CD4-positive, alpha-beta memory T cell (primary cell): ENCODE data around the gene ZPR1. TPM values are rescaled to one million over a fixed set of nuclear protein-coding genes. Genes with fewer than 3 reads are reported as not detected.

Experiments used
- CTCF ChIA-PET: fragments of 350-600 bp; sonication (Branson Sonifier 250); formaldehyde crosslinking; loops from one replicate; lab custom pipeline; 2021; ENCODE audit warnings: inconsistent platforms; ENCODE audit not compliant: partially characterized antibody; lab: Charles Lee
- POLR2A ChIA-PET: fragments of 350-600 bp; sonication (Branson Sonifier 250); formaldehyde crosslinking; loops from one replicate; lab custom pipeline; 2021; ENCODE audit not compliant: partially characterized antibody; lab: Charles Lee
- DNase-seq, 5 donors: peaks; one replicate each; pipeline versions ENCODE4 v3.0.0 to v3.0.0-alpha.2; 2020 to 2022; ENCODE audit warnings: mixed read lengths in 1 of 5
- H3K27ac ChIP-seq: one replicate; pipeline ENCODE4 v1.7.0; 2013; ENCODE audit warnings: low read depth, low read length
- H3K27me3 ChIP-seq: 2 replicates; pipeline ENCODE4 v1.7.0; 2013; ENCODE audit warnings: mild to moderate bottlenecking, low read length, moderate library complexity; ENCODE audit not compliant: insufficient read depth
- H3K36me3 ChIP-seq: 2 replicates; pipeline ENCODE4 v1.7.0; 2013; ENCODE audit warnings: mild to moderate bottlenecking, low read length, moderate library complexity; ENCODE audit not compliant: insufficient read depth
- H3K4me1 ChIP-seq: 2 replicates; pipeline ENCODE4 v1.7.0; 2013; ENCODE audit warnings: mild to moderate bottlenecking, low read length, moderate library complexity; ENCODE audit not compliant: insufficient read depth
- H3K4me3 ChIP-seq, 2 donors: one replicate each; pipeline ENCODE4 v1.7.0; 2013; ENCODE audit warnings: low read length in 2 of 2, mild to moderate bottlenecking in 1 of 2
- H3K9me3 ChIP-seq, 2 donors: one replicate each; pipeline ENCODE4 v1.7.0; 2013; ENCODE audit warnings: low read length in 2 of 2, control low read depth in 1 of 2; ENCODE audit not compliant: control insufficient read depth in 1 of 2
- H3K27ac Mint-ChIP-seq, 7 donors: one replicate each; pipeline ENCODE4 v1.8.0; 2020 to 2021; ENCODE audit warnings: mixed read lengths in 7 of 7, mild to moderate bottlenecking in 6 of 7, inconsistent platforms in 3 of 7, moderate library complexity in 3 of 7
- H3K27me3 Mint-ChIP-seq, 2 donors: one replicate each; pipeline ENCODE4 v1.8.0; 2020 to 2021; ENCODE audit warnings: mixed read lengths in 2 of 2
- H3K36me3 Mint-ChIP-seq, 2 donors: one replicate each; pipeline ENCODE4 v1.8.0; 2020 to 2021; ENCODE audit warnings: mixed read lengths in 2 of 2, inconsistent platforms in 1 of 2, mild to moderate bottlenecking in 1 of 2
- H3K4me1 Mint-ChIP-seq, 4 donors: one replicate each; pipeline ENCODE4 v1.8.0; 2020 to 2021; ENCODE audit warnings: mixed read lengths in 4 of 4, mild to moderate bottlenecking in 1 of 4
- H3K4me3 Mint-ChIP-seq, 8 donors: one replicate each; pipeline ENCODE4 v1.8.0; 2020 to 2021; ENCODE audit warnings: mixed read lengths in 8 of 8, mild to moderate bottlenecking in 7 of 8, moderate library complexity in 6 of 8, inconsistent platforms in 3 of 8
- H3K9me3 Mint-ChIP-seq, 8 donors: one replicate each; pipeline ENCODE4 v1.8.0; 2020 to 2021; ENCODE audit warnings: mixed read lengths in 8 of 8, mild to moderate bottlenecking in 5 of 8, inconsistent platforms in 3 of 8, moderate library complexity in 1 of 8
- intact Hi-C: fragments of 100-400 bp; cut with micrococcal nuclease; formaldehyde crosslinking; loops from one replicate; pipeline ENCODE4 v1.15.1; 2023
- polyA plus RNA-seq, 2 donors: library from polyadenylated mRNA; unstranded; fragments of 300-500 nt; fragmentation: Illumina TruSeq; gene quantifications; one replicate each; pipeline ENCODE4 v1.2.3, GENCODE V29; 2021
- total RNA-seq, 2 experiments: library from RNA; stranded (reverse); gene quantifications; one replicate each; pipeline ENCODE4 v1.2.3, GENCODE V29; 2021

The ZPR1 gene
- total and polyA plus RNA-seq, 4 experiments from 2014 or later, result 45.8 to 73.4 (median 53.8) TPM

DNA sequence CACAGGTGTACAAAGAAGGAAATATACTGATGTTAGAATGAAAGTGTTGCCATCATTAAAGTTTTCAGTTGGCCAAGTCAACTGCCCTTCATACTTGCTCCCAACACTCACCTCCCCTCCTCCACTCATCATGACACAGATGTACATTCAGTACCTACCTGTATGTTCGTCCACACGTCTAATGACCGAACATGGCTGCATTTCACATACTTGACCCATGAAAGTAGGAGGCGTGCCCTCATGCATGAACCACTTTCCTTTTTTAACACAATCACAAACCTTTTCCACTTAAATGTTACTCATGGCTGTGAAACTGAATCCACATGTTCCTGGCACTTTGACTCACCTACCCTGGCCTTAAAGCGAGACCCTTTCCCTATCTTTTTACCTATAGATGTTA is 11.8 kb downstream of the ZPR1 start:
- Mint-ChIP-seq H3K36me3 (peaks cover 34 to 60% of the 10 kb centered on the region in 2 donors), H3K4me1 (peaks cover 20 to 38% (median 27%) of the 10 kb centered on the region in 4 donors), H3K9me3 (peaks cover 0 to 5% (median 0%) of the 10 kb centered on the region in 8 donors), H3K27me3 (no peaks in the 10 kb centered on the region), H3K4me3 (peak overlapping the region in 2 of 8 donors; percentile 3 to 54), H3K27ac (peak overlapping the region in 4 of 7 donors; percentile 17 to 82 (median 46))
- Histone ChIP-seq H3K27ac (no peak overlapping the region), H3K4me1 (peaks cover 21% of the 10 kb centered on the region), H3K9me3 (no peaks in the 10 kb centered on the region), H3K36me3 (peaks cover 32% of the 10 kb centered on the region), H3K27me3 (no peaks in the 10 kb centered on the region), H3K4me3 (no peak overlapping the region)
- DNase-seq, result no peak
- CTCF ChIA-PET, result interaction anchor here (1.4 to 7.3 kb wide), 3 partner anchors 11 to 61 kb away, joined by 4 to 46 read pairs (median 5); partner anchors contain the start of genes APOA1, APOA5 and ZPR1
- POLR2A ChIA-PET, result interaction anchor here (7.7 kb wide), 1 partner anchor 10 kb away, joined by 100 read pairs; the partner anchor contains the start of gene ZPR1
- intact Hi-C loops, result no loop called here

DNA sequence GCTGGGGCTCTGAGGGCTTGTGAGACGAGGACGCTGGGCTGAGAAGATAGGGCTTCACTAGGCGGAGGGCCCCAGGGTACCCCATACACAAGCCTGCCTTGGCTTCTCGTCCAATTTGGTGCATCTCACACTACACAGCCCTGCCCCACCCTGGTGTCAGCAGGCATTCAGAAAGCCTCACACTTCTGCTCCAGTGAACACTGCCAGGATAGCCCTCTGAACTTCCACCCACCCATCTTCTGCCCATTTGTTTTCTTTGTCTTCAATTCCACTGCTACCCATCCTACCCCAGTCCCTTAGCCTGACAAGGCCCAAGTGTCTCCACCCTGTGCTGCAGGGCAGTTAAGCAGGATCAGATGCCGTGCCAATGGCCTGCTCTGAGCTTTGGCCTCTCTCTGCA is 13.2 kb downstream of the ZPR1 start:
- Histone ChIP-seq H3K9me3 (no peaks in the 10 kb centered on the region), H3K4me1 (peaks cover 24% of the 10 kb centered on the region), H3K27ac (no peak overlapping the region), H3K4me3 (no peak overlapping the region), H3K36me3 (peaks cover 22% of the 10 kb centered on the region), H3K27me3 (no peaks in the 10 kb centered on the region)
- Mint-ChIP-seq H3K4me3 (no peak overlapping the region), H3K9me3 (peaks cover 0 to 5% (median 0%) of the 10 kb centered on the region in 8 donors), H3K36me3 (peaks cover 29 to 55% of the 10 kb centered on the region in 2 donors), H3K4me1 (peaks cover 24 to 39% (median 31%) of the 10 kb centered on the region in 4 donors), H3K27ac (peak overlapping the region in 5 of 7 donors; percentile 2 to 94 (median 76)), H3K27me3 (no peaks in the 10 kb centered on the region)
- ChIA-PET CTCF (interaction anchor here (1.4 to 7.3 kb wide), 4 partner anchors 13 to 63 kb away, joined by 4 to 46 read pairs (median 8); partner anchors contain the start of genes APOA1, APOA5 and ZPR1), POLR2A (interaction anchor here (0.9 to 7.7 kb wide), 3 partner anchors 11 to 457 kb away, joined by 3 to 100 read pairs (median 5); partner anchors contain the start of genes PCSK7 and ZPR1)
- intact Hi-C loops, result loop anchor here (5.0 kb wide), 3 partner anchors 78 to 403 kb away; partner anchors contain the start of genes SIDT2 and SIK3
- DNase-seq, result no peak

DNA sequence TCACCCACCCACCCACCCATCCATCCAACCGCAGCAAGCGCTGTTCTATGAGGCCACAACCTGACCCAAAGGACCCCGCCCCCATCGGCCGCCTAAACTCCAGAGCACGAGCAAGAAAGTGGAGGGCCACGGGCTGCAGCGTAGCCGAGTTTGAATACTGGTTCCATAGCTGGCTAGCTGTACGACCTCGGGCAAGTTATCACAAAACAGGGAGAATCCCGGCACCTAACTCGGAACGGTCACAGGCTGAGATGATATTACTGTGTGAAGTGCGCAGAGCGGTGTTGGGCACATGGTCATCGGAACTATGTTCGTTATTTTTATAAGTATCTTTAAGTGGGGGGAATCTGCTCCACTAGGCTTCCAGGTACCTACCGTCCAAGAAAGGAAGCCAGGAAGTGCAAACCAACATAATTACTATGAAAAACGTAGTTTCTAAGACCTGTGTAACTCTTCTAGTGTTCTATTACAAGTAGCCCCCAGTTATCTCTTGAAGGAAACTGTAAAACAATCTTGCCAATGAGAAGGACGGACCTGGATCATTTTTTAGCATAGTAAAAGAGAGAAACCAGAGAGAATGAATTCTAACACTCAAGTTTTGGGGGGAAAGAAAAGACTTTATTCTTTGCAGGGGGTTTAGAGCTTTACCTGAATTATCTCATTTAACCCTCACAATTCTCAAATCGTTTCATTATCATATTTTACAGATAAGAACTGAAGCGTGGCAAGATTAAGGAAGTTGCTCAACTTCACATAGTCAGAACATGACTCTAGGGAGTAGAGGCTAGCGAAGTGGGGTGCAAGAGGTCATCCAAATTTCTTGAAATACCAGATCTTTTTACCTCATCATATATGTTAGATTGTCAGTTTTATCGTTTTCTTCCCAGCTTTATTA is 14.4 kb downstream of the ZPR1 start:
- H3K27me3 ChIP-seq, result no peaks in the 10 kb centered on the region
- POLR2A ChIA-PET, result interaction anchor here (0.5 to 7.7 kb wide), 14 partner anchors 9 to 507 kb away, joined by 3 to 100 read pairs (median 4); partner anchors contain the start of genes APOA5, PAFAH1B2, PCSK7 and SIDT2
- peak overlapping the region; percentile 94 for H3K27ac ChIP-seq
- CTCF ChIA-PET, result interaction anchor here (0.6 to 7.3 kb wide), 4 partner anchors 14 to 332 kb away, joined by 3 to 46 read pairs (median 8); partner anchors contain the start of genes APOA5 and ZPR1
- no peaks in the 10 kb centered on the region for H3K9me3 ChIP-seq
- H3K4me3 ChIP-seq, result peak overlapping the region; percentile 25 to 71
- no peaks in the 10 kb centered on the region for H3K27me3 Mint-ChIP-seq
- H3K36me3 ChIP-seq, result peaks cover 10% of the 10 kb centered on the region
- peak overlapping the region; percentile 97 to 100 (median 98) for H3K4me3 Mint-ChIP-seq
- H3K36me3 Mint-ChIP-seq, result peaks cover 24 to 50% of the 10 kb centered on the region in 2 donors
- intact Hi-C loops, result loop anchor here (1.0 to 5.0 kb wide), 6 partner anchors 15 to 457 kb away; partner anchors contain the start of genes SIDT2, SIK3 and ZPR1
- no peak for DNase-seq
- peaks cover 0 to 5% (median 0%) of the 10 kb centered on the region in 8 donors for H3K9me3 Mint-ChIP-seq
- peak overlapping the region; percentile 94 to 99 (median 98) for H3K27ac Mint-ChIP-seq
- H3K4me1 Mint-ChIP-seq, result peaks cover 27 to 47% (median 35%) of the 10 kb centered on the region in 4 donors
- H3K4me1 ChIP-seq, result peaks cover 24% of the 10 kb centered on the region

DNA sequence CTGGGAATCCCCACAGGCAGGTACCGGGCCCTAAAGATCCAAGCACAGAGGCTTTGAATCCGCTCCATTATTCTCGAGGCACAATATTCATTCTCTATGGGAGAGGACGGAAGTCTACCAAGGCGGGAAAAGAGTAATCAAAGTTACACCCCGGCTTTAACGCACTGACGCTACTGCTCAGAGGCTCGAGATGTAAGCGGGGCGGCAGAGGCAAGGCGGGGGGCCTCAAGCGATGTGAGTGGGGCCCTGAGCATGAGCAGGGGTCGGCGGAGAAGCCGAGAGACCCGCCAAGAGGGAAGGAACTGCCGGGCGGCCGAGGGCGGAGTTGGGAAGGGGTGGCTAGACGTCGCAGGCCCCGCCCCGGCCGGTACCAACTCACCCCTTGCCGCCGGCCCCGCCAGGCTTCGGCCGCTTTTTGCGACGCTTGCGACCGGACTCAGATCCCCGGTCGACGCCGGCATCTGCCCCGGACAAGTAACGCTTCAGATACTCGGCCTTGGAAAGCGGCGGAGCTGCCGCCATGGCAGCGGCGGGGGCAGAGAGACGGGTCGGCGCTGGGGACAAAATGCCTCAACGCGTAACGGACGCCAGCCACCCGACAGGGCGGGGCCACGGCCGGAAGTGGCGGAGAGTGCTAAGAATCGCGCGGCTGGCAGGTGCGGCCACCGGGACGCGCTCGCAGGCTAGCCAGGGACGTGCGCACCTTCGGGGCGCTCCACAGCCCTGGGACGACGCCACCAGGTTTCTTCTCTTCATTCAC is 15.2 kb downstream of the ZPR1 start, which contains the start of gene BUD13:
BUD13 (minus strand) TSS at position 545 of the 760 bp plus-strand sequence; CDS start at position 522, 23 bp downstream.
- H3K9me3 Mint-ChIP-seq, result peaks cover 0 to 5% (median 0%) of the 10 kb centered on the region in 8 donors
- peaks cover 24 to 47% (median 35%) of the 10 kb centered on the region in 4 donors for H3K4me1 Mint-ChIP-seq

DNA sequence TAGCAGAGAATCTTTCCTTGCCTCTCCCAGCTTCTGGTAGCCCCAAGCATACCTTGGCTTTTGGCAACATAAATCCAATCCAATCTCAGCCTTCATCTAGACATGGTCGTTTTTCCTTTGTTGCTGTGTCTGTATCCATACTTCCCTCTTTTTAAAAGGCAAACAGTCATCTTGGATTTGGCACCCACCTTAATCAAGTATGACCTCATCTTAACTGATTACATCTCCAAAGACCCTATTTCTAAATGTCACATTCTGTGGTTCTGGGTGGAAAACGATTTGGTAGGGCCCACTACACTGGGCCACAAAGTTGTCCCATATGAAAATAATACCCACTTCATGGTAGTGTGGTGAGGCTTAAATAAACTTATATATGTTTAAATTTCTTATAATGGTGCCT is 15.9 kb downstream of the ZPR1 start:
- Histone ChIP-seq H3K27me3 (no peaks in the 10 kb centered on the region), H3K36me3 (no peaks in the 10 kb centered on the region), H3K9me3 (no peaks in the 10 kb centered on the region), H3K27ac (peak overlapping the region; percentile 94), H3K4me1 (peaks cover 24% of the 10 kb centered on the region), H3K4me3 (peak overlapping the region; percentile 71 to 93)
- H3K27ac Mint-ChIP-seq, result peak overlapping the region; percentile 94 to 99 (median 98)
- ChIA-PET CTCF (interaction anchor here (0.9 to 7.3 kb wide), 4 partner anchors 19 to 334 kb away, joined by 3 to 46 read pairs (median 4); partner anchors contain the start of gene APOA5), POLR2A (interaction anchor here (1.2 to 7.7 kb wide), 2 partner anchors 14 to 326 kb away, joined by 6 to 100 read pairs; partner anchors contain the start of genes SIK3 and ZPR1)
- H3K9me3 Mint-ChIP-seq, result peaks cover 0 to 5% (median 0%) of the 10 kb centered on the region in 8 donors
- H3K4me1 Mint-ChIP-seq, result peaks cover 24 to 47% (median 35%) of the 10 kb centered on the region in 4 donors
- peak overlapping the region; percentile 97 to 100 (median 98) for H3K4me3 Mint-ChIP-seq
- intact Hi-C loops, result loop anchor here (2.0 to 5.0 kb wide), 4 partner anchors 80 to 459 kb away; partner anchors contain the start of genes SIDT2 and SIK3
- no peak for DNase-seq
- no peaks in the 10 kb centered on the region for H3K27me3 Mint-ChIP-seq
- H3K36me3 Mint-ChIP-seq, result peaks cover 15 to 38% of the 10 kb centered on the region in 2 donors

More for the DNA sequence above, 15.2 kb downstream of the ZPR1 start, which contains the start of gene BUD13:
- Mint-ChIP-seq H3K4me3 (peak within 1 kb of the TSS; percentile 97 to 100 (median 98)), H3K27ac (peak within 1 kb of the TSS; percentile 94 to 99 (median 98)), H3K36me3 (peaks cover 16 to 44% of the 10 kb centered on the region in 2 donors), H3K27me3 (no peaks in the 10 kb centered on the region)
- intact Hi-C loops, result loop anchor here (1.0 to 5.0 kb wide), 6 partner anchors 16 to 458 kb away; partner anchors contain the start of genes SIDT2, SIK3 and ZPR1
- peaks cover 2% of the 10 kb centered on the region for H3K36me3 ChIP-seq
- ChIA-PET POLR2A (interaction anchor here (0.5 to 7.7 kb wide), 11 partner anchors 8 to 458 kb away, joined by 3 to 100 read pairs (median 6); partner anchors contain the start of genes APOA5, PAFAH1B2, SIDT2 and SIK3), CTCF (interaction anchor here (1.5 to 7.3 kb wide), 3 partner anchors 18 to 80 kb away, joined by 3 to 46 read pairs (median 5); partner anchors contain the start of gene APOA5)
- H3K4me3 ChIP-seq, result peak within 1 kb of the TSS; percentile 71 to 93
- H3K27ac ChIP-seq, result peak within 1 kb of the TSS; percentile 94
- H3K27me3 ChIP-seq, result no peaks in the 10 kb centered on the region
- H3K4me1 ChIP-seq, result peaks cover 24% of the 10 kb centered on the region
- H3K9me3 ChIP-seq, result no peaks in the 10 kb centered on the region
- DNase-seq, result peak; percentile 92 to 96 (median 93)

DNA sequence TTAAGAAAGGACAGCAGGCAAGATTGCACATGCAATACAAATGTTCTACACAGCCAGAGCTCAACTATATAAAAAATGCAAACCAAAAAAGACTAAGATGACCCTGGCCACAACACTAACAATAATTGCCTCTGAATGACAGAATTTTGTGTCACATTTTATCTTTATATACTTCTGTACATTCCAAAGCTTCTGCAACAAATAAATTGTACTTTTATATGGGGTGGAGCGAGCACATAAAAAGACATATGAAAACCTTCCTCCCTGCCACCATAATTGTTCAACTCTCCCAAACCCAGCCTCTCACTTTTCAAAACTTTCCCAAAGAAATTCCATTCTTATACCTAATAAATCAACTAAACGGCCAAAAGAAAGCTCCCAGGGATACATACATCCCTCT is 25.7 kb downstream of the ZPR1 start:
- Mint-ChIP-seq H3K4me3 (no peak overlapping the region), H3K27me3 (no peaks in the 10 kb centered on the region), H3K36me3 (peaks cover 50 to 73% of the 10 kb centered on the region in 2 donors), H3K4me1 (peaks cover 6 to 9% (median 7%) of the 10 kb centered on the region in 4 donors), H3K9me3 (no peaks in the 10 kb centered on the region), H3K27ac (no peak overlapping the region)
- Histone ChIP-seq H3K27ac (no peak overlapping the region), H3K4me3 (no peak overlapping the region), H3K9me3 (no peaks in the 10 kb centered on the region), H3K4me1 (no peaks in the 10 kb centered on the region), H3K36me3 (peaks cover 59% of the 10 kb centered on the region), H3K27me3 (no peaks in the 10 kb centered on the region)
- intact Hi-C loops, result no loop called here
- ChIA-PET CTCF (no interaction called here), POLR2A (interaction anchor here (1.0 kb wide), 1 partner anchor 10 kb away, joined by 3 read pairs; the partner anchor contains the start of gene BUD13)
- no peak for DNase-seq
